ENCODE data around the gene PDE6A. TPM values are rescaled to one million over a fixed set of nuclear protein-coding genes. Genes with fewer than 3 reads are reported as not detected.

Gene PDE6A
- total and polyA plus RNA-seq, 2 donors from 2014 or later: 0.03 TPM; not detected in 1

DNA sequence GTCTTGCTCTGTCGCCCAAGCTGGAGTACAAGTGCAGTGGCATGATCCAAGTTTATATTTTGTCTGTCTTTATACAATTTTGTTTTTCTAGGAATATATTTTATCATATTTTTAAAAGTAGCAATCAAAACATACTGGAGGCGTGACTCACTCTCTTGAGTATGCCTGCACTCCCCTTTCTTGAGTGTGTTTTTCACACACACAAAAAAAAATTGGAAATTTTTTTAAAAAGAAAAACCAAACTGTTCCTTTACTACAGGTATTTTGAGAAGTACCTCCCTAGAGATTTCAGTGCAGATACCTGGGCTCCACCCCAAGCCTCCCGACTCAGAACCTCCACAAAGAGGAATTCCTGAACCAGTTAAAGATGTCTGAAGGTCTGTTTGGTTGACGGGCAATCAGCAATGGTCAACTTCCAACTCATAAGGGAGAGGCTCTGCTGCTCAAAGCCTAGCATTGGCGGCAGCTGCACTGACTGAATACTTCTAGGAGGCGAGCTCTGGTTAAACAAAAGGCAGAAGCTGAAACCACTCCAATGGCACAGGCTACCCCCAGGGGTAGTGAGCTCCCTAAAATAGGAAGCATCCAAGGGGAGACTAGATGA lies 27.4 kb downstream of the PDE6A start:
- Histone ChIP-seq H3K9me3 (ENCODE audit: control insufficient read depth in 2 of 3, insufficient read depth in 1 of 3, low read length in 3 of 3) (no peaks in the 10 kb centered on the region), H3K4me1 (ENCODE audit: control insufficient read depth in 2 of 3, insufficient read depth in 2 of 3, low read depth in 1 of 3, low read length in 3 of 3) (peaks cover 0 to 4% (median 0%) of the 10 kb centered on the region in 3 donors), H3K27ac (ENCODE audit: low read depth in 2 of 2, low read length in 2 of 2) (no peak overlapping the region), H3K4me3 (ENCODE audit: low read length in 3 of 3) (no peak overlapping the region), H3K27me3 (ENCODE audit: control insufficient read depth, insufficient read depth, low read length) (no peaks in the 10 kb centered on the region), H3K36me3 (ENCODE audit: control insufficient read depth in 2 of 3, insufficient read depth in 3 of 3, low read length in 3 of 3) (no peaks in the 10 kb centered on the region), H3K9ac (ENCODE audit: low read length in 3 of 3) (no peak overlapping the region)
- intact Hi-C loops (cut with DNase I): no loop called here
- FAIRE-seq (no peak), DNase-seq (no peak)
- TF ChIP-seq, protein P1, sequence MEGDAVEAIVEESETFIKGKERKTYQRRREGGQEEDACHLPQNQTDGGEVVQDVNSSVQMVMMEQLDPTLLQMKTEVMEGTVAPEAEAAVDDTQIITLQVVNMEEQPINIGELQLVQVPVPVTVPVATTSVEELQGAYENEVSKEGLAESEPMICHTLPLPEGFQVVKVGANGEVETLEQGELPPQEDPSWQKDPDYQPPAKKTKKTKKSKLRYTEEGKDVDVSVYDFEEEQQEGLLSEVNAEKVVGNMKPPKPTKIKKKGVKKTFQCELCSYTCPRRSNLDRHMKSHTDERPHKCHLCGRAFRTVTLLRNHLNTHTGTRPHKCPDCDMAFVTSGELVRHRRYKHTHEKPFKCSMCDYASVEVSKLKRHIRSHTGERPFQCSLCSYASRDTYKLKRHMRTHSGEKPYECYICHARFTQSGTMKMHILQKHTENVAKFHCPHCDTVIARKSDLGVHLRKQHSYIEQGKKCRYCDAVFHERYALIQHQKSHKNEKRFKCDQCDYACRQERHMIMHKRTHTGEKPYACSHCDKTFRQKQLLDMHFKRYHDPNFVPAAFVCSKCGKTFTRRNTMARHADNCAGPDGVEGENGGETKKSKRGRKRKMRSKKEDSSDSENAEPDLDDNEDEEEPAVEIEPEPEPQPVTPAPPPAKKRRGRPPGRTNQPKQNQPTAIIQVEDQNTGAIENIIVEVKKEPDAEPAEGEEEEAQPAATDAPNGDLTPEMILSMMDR (IDR thresholded peaks at IDR 0.05; ENCODE audit: borderline replicate concordance, extremely low read depth, insufficient read depth): no peak

DNA sequence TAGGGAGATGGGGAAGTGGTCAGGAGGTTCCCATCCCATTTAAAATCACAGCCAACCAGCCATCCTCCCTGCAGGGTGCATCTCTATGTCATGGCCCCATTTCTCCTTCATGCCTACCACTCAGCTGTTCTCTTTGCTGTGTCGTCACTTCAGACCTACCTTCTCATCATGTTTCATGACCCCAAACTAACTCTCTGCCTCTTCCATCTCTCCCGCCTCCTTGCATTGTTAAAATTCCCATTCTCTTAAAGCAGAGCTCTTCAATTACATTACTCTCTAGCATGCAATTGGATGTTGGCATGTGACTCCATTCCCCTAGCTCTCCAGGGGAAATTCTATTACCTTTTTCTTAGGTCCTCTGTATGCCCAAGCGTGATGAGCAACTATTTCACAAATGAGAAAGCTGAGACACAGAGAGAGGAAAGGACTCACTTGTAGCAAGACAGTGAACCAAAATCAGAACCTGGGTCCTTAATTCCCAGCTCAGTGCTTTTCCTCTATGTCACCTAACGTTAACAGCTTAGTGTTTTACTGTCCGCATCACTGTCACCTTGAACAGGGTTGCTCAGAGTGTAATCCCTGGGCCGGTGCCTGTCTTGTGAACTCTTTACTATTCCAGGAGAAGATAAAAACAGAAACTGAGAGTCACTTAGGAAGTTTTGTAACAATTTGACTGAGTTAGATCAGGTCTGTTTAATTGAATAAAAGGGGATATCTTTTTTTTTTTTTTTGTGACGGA lies 28.1 kb downstream of the PDE6A start:
- no peak for DNase-seq

DNA sequence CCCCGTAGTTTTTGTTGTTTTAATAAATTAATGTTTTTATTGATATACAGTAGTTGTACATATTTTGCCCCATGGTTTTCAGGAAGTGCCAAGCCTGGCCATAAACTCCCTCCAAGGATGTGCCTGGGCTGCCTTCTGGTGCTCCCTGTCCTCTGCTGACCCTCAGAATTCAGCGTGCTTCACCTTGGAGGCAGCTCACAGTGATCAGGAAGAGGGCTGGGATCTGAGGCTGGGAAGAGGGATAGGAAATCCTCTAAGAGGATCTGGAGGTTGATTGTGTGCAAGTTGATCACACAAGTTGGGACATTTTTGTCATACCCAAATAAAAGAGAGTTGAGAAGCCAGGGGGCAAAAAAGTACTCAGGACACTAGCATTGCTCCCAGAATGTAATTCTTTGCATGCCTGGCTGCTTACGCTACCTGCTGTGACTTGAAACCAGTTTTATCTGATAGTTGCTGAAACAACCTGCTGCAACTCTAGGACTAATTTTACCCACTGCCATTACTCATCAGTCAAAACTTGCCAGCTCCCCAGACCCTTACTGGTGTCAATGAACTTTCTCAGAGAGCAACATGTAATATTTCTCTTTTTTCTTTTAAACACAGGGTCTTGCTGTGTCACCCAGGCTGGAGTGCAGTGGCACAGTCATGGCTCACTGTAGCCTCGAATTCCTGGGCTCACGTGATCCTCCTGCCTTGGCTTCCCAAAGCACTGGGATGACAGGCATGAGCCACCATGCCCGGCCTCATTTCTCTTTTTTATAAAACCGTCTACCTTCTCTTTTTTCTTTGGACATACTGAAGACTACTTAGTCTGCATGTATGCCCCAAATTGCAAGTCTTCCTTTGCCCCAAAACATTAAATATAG lies 29.0 kb downstream of the PDE6A start:
- FAIRE-seq (no peak), DNase-seq (no peak)
- H3K4me1 ChIP-seq (ENCODE audit: control insufficient read depth in 2 of 3, insufficient read depth in 2 of 3, low read depth in 1 of 3, low read length in 3 of 3): peaks cover 0 to 4% (median 0%) of the 10 kb centered on the region in 3 donors
- intact Hi-C loops (cut with DNase I): no loop called here
- TF ChIP-seq, protein P1 (IDR thresholded peaks at IDR 0.05; ENCODE audit: borderline replicate concordance, extremely low read depth, insufficient read depth): no peak
- no peaks in the 10 kb centered on the region for H3K36me3 ChIP-seq (ENCODE audit: control insufficient read depth in 2 of 3, insufficient read depth in 3 of 3, low read length in 3 of 3)
- no peak overlapping the region for H3K27ac ChIP-seq (ENCODE audit: low read depth in 2 of 2, low read length in 2 of 2)
- no peak overlapping the region for H3K9ac ChIP-seq (ENCODE audit: low read length in 3 of 3)
- H3K9me3 ChIP-seq (ENCODE audit: control insufficient read depth in 2 of 3, insufficient read depth in 1 of 3, low read length in 3 of 3): no peaks in the 10 kb centered on the region
- no peaks in the 10 kb centered on the region for H3K27me3 ChIP-seq (ENCODE audit: control insufficient read depth, insufficient read depth, low read length)
- H3K4me3 ChIP-seq (ENCODE audit: low read length in 3 of 3): no peak overlapping the region

More for the DNA sequence above, 28.1 kb downstream of the PDE6A start:
- no peaks in the 10 kb centered on the region for H3K27me3 ChIP-seq (ENCODE audit: control insufficient read depth, insufficient read depth, low read length)
- no peaks in the 10 kb centered on the region for H3K36me3 ChIP-seq (ENCODE audit: control insufficient read depth in 2 of 3, insufficient read depth in 3 of 3, low read length in 3 of 3)
- TF ChIP-seq, protein P1 (IDR thresholded peaks at IDR 0.05; ENCODE audit: borderline replicate concordance, extremely low read depth, insufficient read depth): no peak
- no peak for FAIRE-seq
- peaks cover 0 to 4% (median 0%) of the 10 kb centered on the region in 3 donors for H3K4me1 ChIP-seq (ENCODE audit: control insufficient read depth in 2 of 3, insufficient read depth in 2 of 3, low read depth in 1 of 3, low read length in 3 of 3)
- H3K27ac ChIP-seq (ENCODE audit: low read depth in 2 of 2, low read length in 2 of 2): no peak overlapping the region
- intact Hi-C loops (cut with DNase I): no loop called here
- no peak overlapping the region for H3K4me3 ChIP-seq (ENCODE audit: low read length in 3 of 3)
- H3K9me3 ChIP-seq (ENCODE audit: control insufficient read depth in 2 of 3, insufficient read depth in 1 of 3, low read length in 3 of 3): no peaks in the 10 kb centered on the region
- no peak overlapping the region for H3K9ac ChIP-seq (ENCODE audit: low read length in 3 of 3)

All from kidney (tissue), 14 donors.